ENCODE data around the gene TMCC1.

- TF ChIP-seq GABPA (IDR thresholded peaks at IDR 0.05; ENCODE audit: low read depth) (no peak), POLR2AphosphoS5 (IDR thresholded peaks at IDR 0.05; ENCODE audit: low read depth) (no peak), CTCF (IDR thresholded peaks at IDR 0.05; ENCODE audit: insufficient read depth, low read length) (no peak), REST (IDR thresholded peaks at IDR 0.05; ENCODE audit: insufficient replicate concordance, low read depth) (no peak)
Observed at GRCh38 chr3:129618186-129618820, 275.2 kb downstream of the TMCC1 start.
